HepG2 (cell line): ENCODE data around the gene RPS6KA5. TPM values are rescaled to one million over a fixed set of nuclear protein-coding genes. Genes with fewer than 3 reads are reported as not detected.

Experiments used
- ELF1 ChIP-seq: sonication (generic); formaldehyde crosslinking; IDR thresholded peaks from 2 replicates; pipeline ENCODE4 v1.4.0; 2020; ENCODE audit warnings: missing genetic modification reagents
- GATAD1 ChIP-seq: IDR thresholded peaks from 2 replicates; pipeline ENCODE4 v1.6.1; 2016; ENCODE audit warnings: missing genetic modification reagents, missing compliant biosample characterization
- HOXD1 ChIP-seq: sonication (generic); formaldehyde crosslinking; IDR thresholded peaks from 2 replicates; pipeline ENCODE4 v1.5.0; 2020; ENCODE audit warnings: missing genetic modification reagents
- JUND ChIP-seq: sonication (generic); formaldehyde crosslinking; IDR thresholded peaks from 2 replicates; pipeline ENCODE4 v1.8.0; 2022; ENCODE audit warnings: mild to moderate bottlenecking, missing genetic modification reagents
- MAZ ChIP-seq, 2 experiments: sonication (generic) in 1 of 2; formaldehyde crosslinking in 1 of 2; IDR thresholded peaks; 2 replicates each; pipeline versions ENCODE4 v1.5.0 to v1.6.1; 2012 to 2020; ENCODE audit warnings: low read depth in 2 of 2, mild to moderate bottlenecking in 2 of 2, borderline replicate concordance in 1 of 2, improper control_type of control experiment in 1 of 2, low read length in 1 of 2, missing genetic modification reagents in 1 of 2, moderate library complexity in 1 of 2
- NFRKB ChIP-seq: fragments of 450-650 bp; IDR thresholded peaks from 2 replicates; pipeline ENCODE4 v1.6.1; 2017
- RNF2 ChIP-seq: fragments of 450-650 bp; conservative IDR thresholded peaks from 2 replicates; pipeline ENCODE4 v1.6.1; 2016; ENCODE audit warnings: low read depth
- SAP130 ChIP-seq: IDR thresholded peaks from 2 replicates; pipeline ENCODE4 v1.6.1; 2016; ENCODE audit warnings: low read depth
- THAP11 ChIP-seq: IDR thresholded peaks from 2 replicates; pipeline ENCODE4 v1.6.1; 2016; ENCODE audit warnings: missing biosample characterization, missing genetic modification reagents
- ZNF260 ChIP-seq: sonication (generic); formaldehyde crosslinking; IDR thresholded peaks from 2 replicates; pipeline ENCODE4 v1.4.0; 2020; ENCODE audit warnings: missing genetic modification reagents, low read depth, mild to moderate bottlenecking, borderline replicate concordance
- ZNF564 ChIP-seq: sonication (generic); formaldehyde crosslinking; IDR thresholded peaks from 2 replicates; pipeline ENCODE4 v1.8.1; 2023; ENCODE audit warnings: mild to moderate bottlenecking, missing genetic modification reagents
- polyA plus RNA-seq, 8 experiments: library from polyadenylated mRNA; depleted of rRNA in 3 of 8; stranded (reverse) in 7 of 8; unstranded in 1 of 8; fragments of >200 nt; fragmentation: Illumina TruSeq in 4 of 8; extraction: Trizol in 4 of 8; gene quantifications; 2 replicates each; pipeline versions ENCODE4 v1.2.1 to v1.2.3, GENCODE V29; 2011 to 2016; ENCODE audit warnings: low read depth in 4 of 8, missing spikeins in 1 of 8, mixed read lengths in 1 of 8; ENCODE audit not compliant: insufficient read depth in 1 of 8
- total RNA-seq, 5 experiments: library from RNA; depleted of rRNA; stranded (reverse); fragments of >200 nt; fragmentation: Illumina TruSeq; extraction: Trizol; gene quantifications; 2 replicates each; pipeline ENCODE4 v1.2.3, GENCODE V29; 2016; ENCODE audit warnings: low read depth in 1 of 5
- TF ChIP-seq, protein P1 (sequence below): sonication (generic); formaldehyde crosslinking; IDR thresholded peaks from 2 replicates; pipeline ENCODE4 v1.4.0; 2020; ENCODE audit warnings: missing genetic modification reagents, mild to moderate bottlenecking, borderline replicate concordance
- TF ChIP-seq, protein P2 (sequence below): sonication (generic); formaldehyde crosslinking; IDR thresholded peaks from 2 replicates; pipeline ENCODE4 v1.8.1; 2022; ENCODE audit warnings: mild to moderate bottlenecking, missing genetic modification reagents
- TF ChIP-seq, protein P3 (sequence below), 2 experiments: sonication (generic) in 1 of 2; formaldehyde crosslinking in 1 of 2; IDR thresholded peaks; 2 replicates each; pipeline versions ENCODE4 v1.6.1 to v1.9.0; 2014 to 2022; ENCODE audit warnings: antibody characterized with exemption in 1 of 2, borderline replicate concordance in 1 of 2, inconsistent platforms in 1 of 2, low read depth in 1 of 2, missing genetic modification reagents in 1 of 2
- TF ChIP-seq, protein P4 (sequence below): sonication (generic); IDR thresholded peaks from 2 replicates; pipeline ENCODE4 v1.6.1; 2016; ENCODE audit warnings: low read depth, borderline replicate concordance
- TF ChIP-seq, protein P5 (sequence below): sonication (generic); formaldehyde crosslinking; IDR thresholded peaks from 2 replicates; pipeline ENCODE4 v1.5.0; 2020; ENCODE audit warnings: mild to moderate bottlenecking, low read depth, missing genetic modification reagents, borderline replicate concordance

RPS6KA5 gene
- total and polyA plus RNA-seq, 2 of the 13 experiments (the other 11 are each of a cell fraction or from before 2014, with no cell fraction given): 0.50 to 0.58 TPM

DNA sequence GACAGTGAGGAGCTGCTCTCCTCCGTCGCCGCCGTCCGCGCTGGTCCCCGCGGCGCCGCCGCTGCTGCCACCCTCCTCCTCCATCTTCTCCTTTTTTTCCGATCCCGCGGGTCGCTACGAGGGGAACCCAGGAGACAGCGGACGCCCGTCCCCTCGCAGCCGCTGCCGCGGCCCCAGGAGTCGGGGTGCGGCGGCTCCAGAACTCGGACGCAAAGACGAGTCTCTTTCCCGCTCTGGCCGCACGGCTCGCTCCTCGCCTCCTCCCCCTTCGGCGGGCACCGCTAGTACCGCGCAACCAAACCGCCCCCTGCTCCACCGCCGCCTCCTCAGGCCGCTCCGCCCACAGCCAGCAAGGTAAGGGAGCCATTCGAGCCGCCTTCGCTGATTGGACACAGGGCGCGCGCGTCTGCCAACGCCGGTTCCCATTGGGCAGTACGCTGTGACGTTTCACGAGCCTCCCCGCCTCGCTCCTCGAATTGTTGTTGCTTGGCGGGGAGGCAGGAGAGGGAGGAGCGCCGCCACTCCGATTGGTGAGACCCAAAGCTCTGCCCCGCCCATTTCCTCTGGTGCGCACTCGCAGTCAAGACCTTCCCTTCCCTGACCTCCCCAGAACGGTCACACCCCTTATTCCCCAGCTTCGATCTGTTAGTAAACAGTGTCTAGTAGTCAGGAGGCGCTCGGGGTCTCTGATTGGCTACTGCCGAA lies at the start of gene RPS6KA5 (continued):
- TF ChIP-seq RNF2 (peak; percentile 41; the same call in 1 of the 2 replicates), ELF1 (CRISPR knock-in tag) (0 out of 2 replicates have a peak, but pooled peaks have one; percentile 43), NFRKB (no peak), THAP11 (CRISPR knock-in tag) (peak; percentile 80), GATAD1 (CRISPR knock-in tag) (peak; percentile 79), HOXD1 (CRISPR knock-in tag) (no peak; the same call in 1 of the 2 replicates), ZNF564 (CRISPR knock-in tag) (no peak), JUND (CRISPR knock-in tag) (no peak), MAZ (IDR thresholded peaks at IDR 0.05; ENCODE audit: borderline replicate concordance, low read depth, low read length) (peak; percentile 73; the same call in 1 of the 2 replicates), MAZ (CRISPR knock-in tag; IDR thresholded peaks at IDR 0.05; ENCODE audit: low read depth) (peak; percentile 93), SAP130 (no peak; the same call in 1 of the 2 replicates), ZNF260 (CRISPR knock-in tag) (no peak)
- TF ChIP-seq, protein P1, sequence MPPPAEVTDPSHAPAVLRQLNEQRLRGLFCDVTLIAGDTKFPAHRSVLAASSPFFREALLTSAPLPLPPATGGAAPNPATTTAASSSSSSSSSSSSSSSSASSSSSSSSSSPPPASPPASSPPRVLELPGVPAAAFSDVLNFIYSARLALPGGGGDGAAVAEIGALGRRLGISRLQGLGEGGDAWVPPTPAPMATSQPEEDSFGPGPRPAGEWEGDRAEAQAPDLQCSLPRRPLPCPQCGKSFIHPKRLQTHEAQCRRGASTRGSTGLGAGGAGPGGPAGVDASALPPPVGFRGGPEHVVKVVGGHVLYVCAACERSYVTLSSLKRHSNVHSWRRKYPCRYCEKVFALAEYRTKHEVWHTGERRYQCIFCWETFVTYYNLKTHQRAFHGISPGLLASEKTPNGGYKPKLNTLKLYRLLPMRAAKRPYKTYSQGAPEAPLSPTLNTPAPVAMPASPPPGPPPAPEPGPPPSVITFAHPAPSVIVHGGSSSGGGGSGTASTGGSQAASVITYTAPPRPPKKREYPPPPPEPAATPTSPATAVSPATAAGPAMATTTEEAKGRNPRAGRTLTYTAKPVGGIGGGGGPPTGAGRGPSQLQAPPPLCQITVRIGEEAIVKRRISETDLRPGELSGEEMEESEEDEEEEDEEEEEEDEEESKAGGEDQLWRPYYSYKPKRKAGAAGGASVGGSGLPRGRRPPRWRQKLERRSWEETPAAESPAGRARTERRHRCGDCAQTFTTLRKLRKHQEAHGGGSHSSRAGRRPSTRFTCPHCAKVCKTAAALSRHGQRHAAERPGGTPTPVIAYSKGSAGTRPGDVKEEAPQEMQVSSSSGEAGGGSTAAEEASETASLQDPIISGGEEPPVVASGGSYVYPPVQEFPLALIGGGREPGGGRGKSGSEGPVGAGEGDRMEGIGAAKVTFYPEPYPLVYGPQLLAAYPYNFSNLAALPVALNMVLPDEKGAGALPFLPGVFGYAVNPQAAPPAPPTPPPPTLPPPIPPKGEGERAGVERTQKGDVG: no peak
- TF ChIP-seq, protein P2, sequence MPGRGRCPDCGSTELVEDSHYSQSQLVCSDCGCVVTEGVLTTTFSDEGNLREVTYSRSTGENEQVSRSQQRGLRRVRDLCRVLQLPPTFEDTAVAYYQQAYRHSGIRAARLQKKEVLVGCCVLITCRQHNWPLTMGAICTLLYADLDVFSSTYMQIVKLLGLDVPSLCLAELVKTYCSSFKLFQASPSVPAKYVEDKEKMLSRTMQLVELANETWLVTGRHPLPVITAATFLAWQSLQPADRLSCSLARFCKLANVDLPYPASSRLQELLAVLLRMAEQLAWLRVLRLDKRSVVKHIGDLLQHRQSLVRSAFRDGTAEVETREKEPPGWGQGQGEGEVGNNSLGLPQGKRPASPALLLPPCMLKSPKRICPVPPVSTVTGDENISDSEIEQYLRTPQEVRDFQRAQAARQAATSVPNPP: 0 out of 2 replicates have a peak, but pooled peaks have one; percentile 7
- TF ChIP-seq, protein P3, sequence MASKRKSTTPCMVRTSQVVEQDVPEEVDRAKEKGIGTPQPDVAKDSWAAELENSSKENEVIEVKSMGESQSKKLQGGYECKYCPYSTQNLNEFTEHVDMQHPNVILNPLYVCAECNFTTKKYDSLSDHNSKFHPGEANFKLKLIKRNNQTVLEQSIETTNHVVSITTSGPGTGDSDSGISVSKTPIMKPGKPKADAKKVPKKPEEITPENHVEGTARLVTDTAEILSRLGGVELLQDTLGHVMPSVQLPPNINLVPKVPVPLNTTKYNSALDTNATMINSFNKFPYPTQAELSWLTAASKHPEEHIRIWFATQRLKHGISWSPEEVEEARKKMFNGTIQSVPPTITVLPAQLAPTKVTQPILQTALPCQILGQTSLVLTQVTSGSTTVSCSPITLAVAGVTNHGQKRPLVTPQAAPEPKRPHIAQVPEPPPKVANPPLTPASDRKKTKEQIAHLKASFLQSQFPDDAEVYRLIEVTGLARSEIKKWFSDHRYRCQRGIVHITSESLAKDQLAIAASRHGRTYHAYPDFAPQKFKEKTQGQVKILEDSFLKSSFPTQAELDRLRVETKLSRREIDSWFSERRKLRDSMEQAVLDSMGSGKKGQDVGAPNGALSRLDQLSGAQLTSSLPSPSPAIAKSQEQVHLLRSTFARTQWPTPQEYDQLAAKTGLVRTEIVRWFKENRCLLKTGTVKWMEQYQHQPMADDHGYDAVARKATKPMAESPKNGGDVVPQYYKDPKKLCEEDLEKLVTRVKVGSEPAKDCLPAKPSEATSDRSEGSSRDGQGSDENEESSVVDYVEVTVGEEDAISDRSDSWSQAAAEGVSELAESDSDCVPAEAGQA (IDR thresholded peaks at IDR 0.05; ENCODE audit: low read depth): peak; percentile 33; the same call in 1 of the 2 replicates
- TF ChIP-seq, protein P3 (CRISPR knock-in tag; IDR thresholded peaks at IDR 0.05; ENCODE audit: borderline replicate concordance): no peak
- TF ChIP-seq, protein P4, sequence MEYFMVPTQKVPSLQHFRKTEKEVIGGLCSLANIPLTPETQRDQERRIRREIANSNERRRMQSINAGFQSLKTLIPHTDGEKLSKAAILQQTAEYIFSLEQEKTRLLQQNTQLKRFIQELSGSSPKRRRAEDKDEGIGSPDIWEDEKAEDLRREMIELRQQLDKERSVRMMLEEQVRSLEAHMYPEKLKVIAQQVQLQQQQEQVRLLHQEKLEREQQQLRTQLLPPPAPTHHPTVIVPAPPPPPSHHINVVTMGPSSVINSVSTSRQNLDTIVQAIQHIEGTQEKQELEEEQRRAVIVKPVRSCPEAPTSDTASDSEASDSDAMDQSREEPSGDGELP: 0 out of 2 replicates have a peak, but pooled peaks have one; percentile 13
- TF ChIP-seq, protein P5, sequence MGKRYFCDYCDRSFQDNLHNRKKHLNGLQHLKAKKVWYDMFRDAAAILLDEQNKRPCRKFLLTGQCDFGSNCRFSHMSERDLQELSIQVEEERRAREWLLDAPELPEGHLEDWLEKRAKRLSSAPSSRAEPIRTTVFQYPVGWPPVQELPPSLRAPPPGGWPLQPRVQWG (CRISPR knock-in tag): no peak
